GM19351 (cell line): Measurements from ENCODE around the gene PRKCA.
"Not testable (repeated sequence)": the region's sequence is repeated elsewhere in the genome, so short reads cannot be mapped to it uniquely, and the experiment has no call there.

Experiments
- ATAC-seq: cut with Tn5 transposase; IDR thresholded peaks from one replicate; pipeline ENCODE4 v1.9.1; 2021; ENCODE audit warnings: mild to moderate bottlenecking, moderate library complexity; ENCODE audit not compliant: unreplicated experiment

PRKCA gene

GRCh38 chr17:66379544-66379943, 77.1 kb downstream of the PRKCA start:
- ATAC-seq = no peak

- no peak for ATAC-seq
Measured at GRCh38 chr17:66379996-66380395, 77.6 kb downstream of the PRKCA start.

GRCh38 chr17:66381701-66382362, 79.4 kb downstream of the PRKCA start:
- no peak for ATAC-seq

- ATAC-seq = no peak
Measured at GRCh38 chr17:66383333-66383732, 80.9 kb downstream of the PRKCA start.

GRCh38 chr17:66386498-66387351, 84.3 kb downstream of the PRKCA start:
- no peak for ATAC-seq

- ATAC-seq = no peak
Measured at GRCh38 chr17:66387392-66387981, 85.1 kb downstream of the PRKCA start.

- ATAC-seq = no peak
Measured at GRCh38 chr17:66392783-66393437, 90.5 kb downstream of the PRKCA start.

- no peak for ATAC-seq
Measured at GRCh38 chr17:66395961-66396360, 93.5 kb downstream of the PRKCA start.

GRCh38 chr17:66397486-66397885, 95.1 kb downstream of the PRKCA start:
- ATAC-seq = no peak

GRCh38 chr17:66398059-66398458, 95.6 kb downstream of the PRKCA start:
- ATAC-seq = no peak

- no peak for ATAC-seq
Measured at GRCh38 chr17:66398617-66399016, 96.2 kb downstream of the PRKCA start.

GRCh38 chr17:66399441-66399840, 97.0 kb downstream of the PRKCA start:
- ATAC-seq = no peak

GRCh38 chr17:66400041-66400688, 97.8 kb downstream of the PRKCA start:
- not testable (repeated sequence) for ATAC-seq

GRCh38 chr17:66400698-66401097, 98.3 kb downstream of the PRKCA start:
- ATAC-seq = no peak

GRCh38 chr17:66401364-66401763, 99.0 kb downstream of the PRKCA start:
- no peak for ATAC-seq

- no peak for ATAC-seq
Measured at GRCh38 chr17:66403846-66404556, 101.6 kb downstream of the PRKCA start.

GRCh38 chr17:66405836-66406677, 103.6 kb downstream of the PRKCA start:
- ATAC-seq = no peak

- no peak for ATAC-seq
Measured at GRCh38 chr17:66406701-66407644, 104.6 kb downstream of the PRKCA start.
